Choroid plexus epithelial cell (primary cell): ENCODE results near the gene MRPL34.

ENCODE experiments used
- DNase-seq: peaks from one replicate; pipeline ENCODE4 v3.0.0-alpha.2; 2010; ENCODE audit warnings: low read depth
- H3K4me3 ChIP-seq: 2 replicates; pipeline ENCODE4 v1.5.1; 2011; ENCODE audit warnings: low read depth, mild to moderate bottlenecking, control low read depth, low read length, moderate library complexity
- CTCF ChIP-seq: conservative IDR thresholded peaks from 2 replicates; pipeline ENCODE4 v1.5.1; 2011; ENCODE audit warnings: low read depth, mild to moderate bottlenecking, control low read depth, inconsistent platforms, low read length, moderate library complexity

MRPL34 gene

GRCh38 chr19:17347361-17347760 is 41.7 kb downstream of the MRPL34 start:
- H3K4me3 ChIP-seq: no peak overlapping the region
- TF ChIP-seq CTCF: no peak
- peak; percentile 24 for DNase-seq

- no peak for DNase-seq
- H3K4me3 ChIP-seq: no peak overlapping the region
- TF ChIP-seq CTCF: no peak
Observed at GRCh38 chr19:17347877-17348276, 42.2 kb downstream of the MRPL34 start.

GRCh38 chr19:17348700-17349099 is 43.0 kb downstream of the MRPL34 start:
- no peak for TF ChIP-seq CTCF
- H3K4me3 ChIP-seq: peak overlapping the region; percentile 48
- peak; percentile 49 for DNase-seq

- no peak overlapping the region for H3K4me3 ChIP-seq
- no peak for TF ChIP-seq CTCF
- no peak for DNase-seq
Observed at GRCh38 chr19:17351815-17352435, 46.3 kb downstream of the MRPL34 start.

GRCh38 chr19:17352608-17353280 is 47.1 kb downstream of the MRPL34 start:
- TF ChIP-seq CTCF: no peak
- H3K4me3 ChIP-seq: no peak overlapping the region
- DNase-seq: no peak

- no peak for TF ChIP-seq CTCF
- no peak for DNase-seq
Observed at GRCh38 chr19:17353386-17353785, 47.7 kb downstream of the MRPL34 start.

More at GRCh38 chr19:17353386-17353785, 47.7 kb downstream of the MRPL34 start:
- H3K4me3 ChIP-seq: no peak overlapping the region
